Measurements from ENCODE around the gene LRCOL1. TPM values are rescaled to one million over a fixed set of nuclear protein-coding genes. Genes with fewer than 3 reads are reported as not detected.

The LRCOL1 gene
- total and polyA plus RNA-seq, 2 of the 8 experiments (the other 6 are each of a cell fraction or from before 2014, with no cell fraction given): not detected

GRCh38 chr12:132600048-132601032 is 10.0 kb downstream of the LRCOL1 start:
- POLR2A ChIA-PET (ENCODE audit: partially characterized antibody): interaction anchor here (0.7 to 2.9 kb wide), 7 partner anchors 9 to 38 kb away, joined by 3 to 15 read pairs (median 4); partner anchors contain the start of genes LRCOL1 and P2RX2
- Histone ChIP-seq H2BK120ac (replicated peaks; ENCODE audit: low read depth, low read length) (no peak overlapping the region), H3K23ac (ENCODE audit: insufficient read length) (no peak overlapping the region), H2BK20ac (ENCODE audit: low read length) (no peak overlapping the region), H3K18ac (ENCODE audit: extremely low read depth, low read length) (no peak overlapping the region), H3K36me3 (ENCODE audit: control insufficient read depth in 2 of 4, insufficient read depth in 4 of 4, low read length in 3 of 4) (no peaks in the 10 kb centered on the region), H2AK5ac (ENCODE audit: low read depth, low read length) (no peak overlapping the region), H3K9ac (replicated peaks in 1 of 4; ENCODE audit: extremely low read depth in 1 of 4, low read depth in 3 of 4, low read length in 3 of 4) (no peak overlapping the region), H4K8ac (ENCODE audit: extremely low read depth, insufficient read depth, low read length) (peak overlapping the region; percentile 7; the same call in 1 of the 2 replicates), H3K4me2 (ENCODE audit: insufficient read depth in 1 of 2, low read depth in 2 of 2, low read length in 2 of 2) (peak overlapping the region in 1 of 2 experiments; percentile 51; a peak in 3 of 4 replicates), H2BK5ac (ENCODE audit: low read depth, low read length) (no peak overlapping the region), H4K20me1 (replicated peaks in 1 of 2; ENCODE audit: control insufficient read depth in 1 of 2, insufficient read depth in 2 of 2, low read length in 2 of 2) (peaks cover 0 to 7% of the 10 kb centered on the region in 2 experiments), H3K79me2 (ENCODE audit: control insufficient read depth in 1 of 2, insufficient read depth in 2 of 2, low read length in 2 of 2) (no peaks in the 10 kb centered on the region), H3K4me3 (ENCODE audit: extremely low read depth in 1 of 4, insufficient read depth in 2 of 4, low read depth in 3 of 4, low read length in 4 of 4) (peak overlapping the region in 1 of 4 experiments; percentile 23; a peak in 1 of 8 replicates), H2BK15ac (ENCODE audit: low read length) (peak overlapping the region; percentile 88), H4K91ac (replicated peaks; ENCODE audit: insufficient read length, low read length) (no peak overlapping the region), H2BK12ac (ENCODE audit: low read depth, low read length) (peak overlapping the region; percentile 41; the same call in 1 of the 2 replicates), H3K4ac (replicated peaks; ENCODE audit: insufficient read length, low read depth, low read length) (no peak overlapping the region), H2AFZ (ENCODE audit: low read length) (no peak overlapping the region), H3K79me1 (ENCODE audit: low read depth, low read length) (no peaks in the 10 kb centered on the region), H3K27ac (ENCODE audit: low read depth, low read length) (no peak overlapping the region), H3K14ac (ENCODE audit: insufficient read length) (no peak overlapping the region), H3K4me1 (replicated peaks in 1 of 4; ENCODE audit: control insufficient read depth in 3 of 4, insufficient read depth in 4 of 4, low read length in 3 of 4) (peaks cover 0 to 6% (median 2%) of the 10 kb centered on the region in 4 experiments; a peak in 4 of 7 replicates), H3K27me3 (replicated peaks in 1 of 4; ENCODE audit: control insufficient read depth in 3 of 4, extremely low read depth in 1 of 4, insufficient read depth in 3 of 4, low read length in 3 of 4) (peaks cover 12 to 65% (median 55%) of the 10 kb centered on the region in 4 experiments), H4K5ac (ENCODE audit: insufficient read length, low read depth, low read length) (no peak overlapping the region), H3K23me2 (ENCODE audit: low read depth, low read length) (peaks cover 4% of the 10 kb centered on the region; the same call in 1 of the 2 replicates), H3K9me3 (ENCODE audit: insufficient read depth in 2 of 2, low read depth in 1 of 2, low read length in 1 of 2) (no peaks in the 10 kb centered on the region), H3K56ac (replicated peaks; ENCODE audit: insufficient read length, low read depth, low read length) (no peak overlapping the region)
- FAIRE-seq: peak; percentile 24
- CTCF ChIA-PET (ENCODE audit: partially characterized antibody): interaction anchor here (0.7 to 6.1 kb wide), 17 partner anchors 9 to 185 kb away, joined by 3 to 43 read pairs (median 4); partner anchors contain the start of genes LRCOL1 and P2RX2
- peak in 1 of 2 experiments; percentile 81 for DNase-seq (ENCODE audit: low read depth in 1 of 2, low spot score in 2 of 2)
- WGBS, 2 experiments (ENCODE audit: extremely low coverage in 1 of 2, insufficient coverage in 1 of 2, insufficient read length in 1 of 2, insufficient replicate concordance in 2 of 2, low coverage in 1 of 2, low lambda C conversion rate in 2 of 2, missing lambda C conversion rate in 1 of 2): 50% methylated on average over 44 of the region's 45 CpGs; no CpG with 5 or more reads in 1 of the 2 experiments
- TF ChIP-seq CBX5 (IDR thresholded peaks at IDR 0.05; ENCODE audit: low read depth, low read length) (no peak), CREB1 (IDR thresholded peaks at IDR 0.05) (no peak), SUZ12 (IDR thresholded peaks at IDR 0.05; ENCODE audit: low read length) (no peak)

Data from H1 (cell line).